H9 (cell line): ENCODE measurements around the gene KLHL22. TPM values are rescaled to one million over a fixed set of nuclear protein-coding genes. Genes with fewer than 3 reads are reported as not detected.

Experiments
- DNase-seq: peaks from one replicate; pipeline ENCODE4 v3.0.0-alpha.2; 2017
- H2AFZ ChIP-seq: one replicate; pipeline ENCODE4 v1.6.1; 2013; ENCODE audit warnings: mild to moderate bottlenecking, low read length, control low read depth, moderate library complexity
- H2AK5ac ChIP-seq: 2 replicates; pipeline ENCODE4 v1.6.1; 2013; ENCODE audit warnings: low read length, control low read depth, mixed read lengths; ENCODE audit not compliant: insufficient read length
- H2BK120ac ChIP-seq: one replicate; pipeline ENCODE4 v1.6.1; 2013; ENCODE audit warnings: low read depth, mild to moderate bottlenecking, low read length, control low read depth, inconsistent platforms; ENCODE audit not compliant: poor library complexity, severe bottlenecking
- H2BK12ac ChIP-seq: 2 replicates; pipeline ENCODE4 v1.6.1; 2013; ENCODE audit warnings: low read length, control low read depth, mixed read lengths, low read depth; ENCODE audit not compliant: insufficient read length
- H2BK15ac ChIP-seq: 2 replicates; pipeline ENCODE4 v1.6.1; 2013; ENCODE audit warnings: low read depth, low read length, control low read depth
- H2BK20ac ChIP-seq: one replicate; pipeline ENCODE4 v1.6.1; 2013; ENCODE audit warnings: low read depth, mild to moderate bottlenecking, low read length, control low read depth, inconsistent platforms; ENCODE audit not compliant: poor library complexity, severe bottlenecking
- H2BK5ac ChIP-seq: 2 replicates; pipeline ENCODE4 v1.6.1; 2013; ENCODE audit warnings: low read length, control low read depth, mixed read lengths; ENCODE audit not compliant: insufficient read length
- H3K14ac ChIP-seq: 2 replicates; pipeline ENCODE4 v1.6.1; 2013; ENCODE audit warnings: low read length, control low read depth; ENCODE audit not compliant: insufficient read depth
- H3K18ac ChIP-seq: 2 replicates; pipeline ENCODE4 v1.6.1; 2013; ENCODE audit warnings: low read depth, mild to moderate bottlenecking, mixed read lengths, low read length, control low read depth; ENCODE audit not compliant: insufficient read length
- H3K23ac ChIP-seq: 2 replicates; pipeline ENCODE4 v1.6.1; 2013; ENCODE audit warnings: low read length, control low read depth, mixed read lengths, low read depth; ENCODE audit not compliant: insufficient read length
- H3K23me2 ChIP-seq: 2 replicates; pipeline ENCODE4 v1.6.1; 2013; ENCODE audit warnings: low read depth, mild to moderate bottlenecking, mixed read lengths, low read length, control low read depth; ENCODE audit not compliant: insufficient read length, poor library complexity, severe bottlenecking
- H3K27ac ChIP-seq: 2 replicates; pipeline ENCODE4 v1.5.1; 2013; ENCODE audit warnings: low read length, control low read depth, mixed read lengths, low read depth; ENCODE audit not compliant: insufficient read length
- H3K27me3 ChIP-seq: 2 replicates; pipeline ENCODE4 v1.6.1; 2013; ENCODE audit warnings: low read length, control low read depth, inconsistent platforms; ENCODE audit not compliant: insufficient read depth
- H3K4ac ChIP-seq: 2 replicates; pipeline ENCODE4 v1.6.1; 2013; ENCODE audit warnings: low read depth, mild to moderate bottlenecking, control low read depth, inconsistent platforms, low read length, moderate library complexity
- H3K4me1 ChIP-seq: 2 replicates; pipeline ENCODE4 v1.6.1; 2013; ENCODE audit warnings: low read length, control low read depth, inconsistent platforms; ENCODE audit not compliant: insufficient read depth
- H3K4me2 ChIP-seq: 2 replicates; pipeline ENCODE4 v1.6.1; 2013; ENCODE audit warnings: low read length, control low read depth, mixed read lengths; ENCODE audit not compliant: insufficient read length, insufficient read depth
- H3K56ac ChIP-seq: 2 replicates; pipeline ENCODE4 v1.6.1; 2013; ENCODE audit warnings: low read depth, mild to moderate bottlenecking, mixed read lengths, low read length, control low read depth; ENCODE audit not compliant: insufficient read length
- H3K79me1 ChIP-seq: 2 replicates; pipeline ENCODE4 v1.6.1; 2013; ENCODE audit warnings: low read depth, mild to moderate bottlenecking, moderate library complexity, low read length, control low read depth, inconsistent platforms; ENCODE audit not compliant: insufficient read depth, poor library complexity, severe bottlenecking
- H3K79me2 ChIP-seq: 2 replicates; pipeline ENCODE4 v1.6.1; 2013; ENCODE audit warnings: low read length, control low read depth, inconsistent platforms; ENCODE audit not compliant: insufficient read depth
- H3K9ac ChIP-seq: 2 replicates; pipeline ENCODE4 v1.6.1; 2013; ENCODE audit warnings: low read length, control low read depth, mixed read lengths; ENCODE audit not compliant: insufficient read length; ENCODE audit errors: extremely low read depth
- H3K9me3 ChIP-seq: one replicate; pipeline ENCODE4 v1.6.1; 2013; ENCODE audit warnings: low read depth, low read length, inconsistent platforms; ENCODE audit not compliant: control insufficient read depth
- H3T11ph ChIP-seq: one replicate; pipeline ENCODE4 v1.6.1; 2013; ENCODE audit warnings: mild to moderate bottlenecking, low read length, control low read depth, inconsistent platforms
- H4K20me1 ChIP-seq: one replicate; pipeline ENCODE4 v1.6.1; 2013; ENCODE audit not compliant: control insufficient read depth, insufficient read length, insufficient read depth
- H4K5ac ChIP-seq: 2 replicates; pipeline ENCODE4 v1.6.1; 2013; ENCODE audit warnings: low read depth, mild to moderate bottlenecking, mixed read lengths, low read length, control low read depth; ENCODE audit not compliant: insufficient read length
- H4K8ac ChIP-seq: replicated peaks from 2 replicates; pipeline ENCODE4 v1.6.1; 2013; ENCODE audit warnings: low read length, control low read depth, mixed read lengths, low read depth; ENCODE audit not compliant: insufficient read length
- H4K91ac ChIP-seq: 2 replicates; pipeline ENCODE4 v1.6.1; 2013; ENCODE audit warnings: low read depth, mild to moderate bottlenecking, moderate library complexity, mixed read lengths, low read length, control low read depth; ENCODE audit not compliant: insufficient read length
- H3K27ac Mint-ChIP-seq, 3 experiments: 2 replicates in 2 of 3; 3 replicates in 1 of 3; pipeline ENCODE4 v1.8.0; 2020 to 2021; ENCODE audit warnings: mixed read lengths in 3 of 3, mild to moderate bottlenecking in 1 of 3, moderate library complexity in 1 of 3
- H3K27me3 Mint-ChIP-seq: 2 replicates; pipeline ENCODE4 v1.8.0; 2021; ENCODE audit warnings: low read depth, mild to moderate bottlenecking, moderate library complexity, mixed read lengths
- H3K36me3 Mint-ChIP-seq, 3 experiments: 2 replicates in 2 of 3; 3 replicates in 1 of 3; pipeline ENCODE4 v1.8.0; 2020 to 2021; ENCODE audit warnings: low read depth in 3 of 3, mixed read lengths in 3 of 3; ENCODE audit not compliant: insufficient read depth in 1 of 3
- H3K4me1 Mint-ChIP-seq, 2 experiments: 2 replicates each; pipeline ENCODE4 v1.8.0; 2020; ENCODE audit warnings: mixed read lengths in 2 of 2
- H3K4me3 Mint-ChIP-seq, 2 experiments: 2 replicates in 1 of 2; 3 replicates in 1 of 2; pipeline ENCODE4 v1.8.0; 2020 to 2021; ENCODE audit warnings: mild to moderate bottlenecking in 2 of 2, mixed read lengths in 2 of 2, moderate library complexity in 1 of 2
- H3K9me3 Mint-ChIP-seq, 2 experiments: 2 replicates in 1 of 2; 3 replicates in 1 of 2; pipeline ENCODE4 v1.8.0; 2020; ENCODE audit warnings: mild to moderate bottlenecking in 2 of 2, mixed read lengths in 2 of 2, moderate library complexity in 1 of 2
- WGBS: extraction: QIAGEN DNeasy Blood & Tissue Kit; methylation state at CpG from one replicate; pipeline ENCODE4 v1.1.7; 2013; ENCODE audit warnings: missing lambda C conversion rate, low lambda C conversion rate, mixed read lengths; ENCODE audit not compliant: insufficient read length; ENCODE audit errors: extremely low coverage; 5-methylcytosine and 5-hydroxymethylcytosine counted together
- total RNA-seq: library from RNA; stranded (reverse); gene quantifications from 2 replicates; pipeline ENCODE4 v1.2.1, GENCODE V29; 2021
- TF ChIP-seq, protein P1 (sequence below): fragments of 200-600 bp; sonication (generic); conservative IDR thresholded peaks from 3 replicates; pipeline ENCODE4 v1.8.0; 2021; ENCODE audit warnings: antibody characterized with exemption, mild to moderate bottlenecking

KLHL22 gene
- total RNA-seq, 1 experiment from 2014 or later = 11.9 TPM

DNA sequence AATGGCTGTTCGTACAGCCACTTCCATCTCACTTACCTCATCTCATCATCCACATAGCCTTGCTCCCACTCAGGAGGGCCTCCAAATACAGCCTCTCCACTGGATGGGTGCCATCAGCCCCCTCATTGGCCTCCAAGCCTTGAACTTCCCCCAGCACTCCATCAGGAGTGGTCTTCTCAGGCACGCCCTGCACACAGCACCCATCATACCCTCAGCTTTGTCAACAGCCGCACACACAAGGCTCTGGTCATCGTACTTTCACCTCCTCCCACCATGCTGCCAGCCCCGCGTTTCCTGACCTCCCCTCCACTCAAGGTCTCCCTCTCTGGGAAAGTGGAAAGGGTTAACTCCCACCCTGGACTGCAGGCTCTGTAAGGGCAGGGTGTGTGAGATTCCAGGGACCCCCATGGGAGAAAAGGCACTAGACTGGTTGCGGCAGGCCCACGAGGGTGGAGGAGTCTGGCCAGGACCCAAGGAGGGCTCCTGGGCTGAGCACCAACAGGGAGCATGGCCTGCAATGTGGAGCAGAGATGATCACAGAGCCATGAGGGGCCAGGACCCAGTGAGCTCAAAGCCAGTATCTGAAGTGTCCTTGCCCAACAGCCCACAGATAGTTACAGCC is 37.0 kb downstream of the KLHL22 start:
- Histone ChIP-seq H3K79me1 (no peaks in the 10 kb centered on the region), H2AK5ac (no peak overlapping the region), H3T11ph (no peak overlapping the region), H3K9ac (no peak overlapping the region), H3K56ac (no peak overlapping the region), H2BK20ac (no peak overlapping the region), H3K27me3 (no peaks in the 10 kb centered on the region), H4K8ac (no peak overlapping the region), H3K27ac (no peak overlapping the region), H4K91ac (no peak overlapping the region), H4K5ac (no peak overlapping the region), H2AFZ (no peak overlapping the region), H3K4me1 (peaks cover 2% of the 10 kb centered on the region; the same call in 1 of the 2 replicates), H2BK15ac (no peak overlapping the region), H3K14ac (no peak overlapping the region; the same call in 1 of the 2 replicates), H3K79me2 (no peaks in the 10 kb centered on the region), H2BK5ac (no peak overlapping the region), H4K20me1 (no peaks in the 10 kb centered on the region), H3K18ac (no peak overlapping the region), H2BK12ac (no peak overlapping the region), H3K9me3 (no peaks in the 10 kb centered on the region), H3K23me2 (no peaks in the 10 kb centered on the region), H2BK120ac (no peak overlapping the region), H3K23ac (no peak overlapping the region), H3K4me2 (no peak overlapping the region), H3K4ac (no peak overlapping the region)
- TF ChIP-seq, protein P1, sequence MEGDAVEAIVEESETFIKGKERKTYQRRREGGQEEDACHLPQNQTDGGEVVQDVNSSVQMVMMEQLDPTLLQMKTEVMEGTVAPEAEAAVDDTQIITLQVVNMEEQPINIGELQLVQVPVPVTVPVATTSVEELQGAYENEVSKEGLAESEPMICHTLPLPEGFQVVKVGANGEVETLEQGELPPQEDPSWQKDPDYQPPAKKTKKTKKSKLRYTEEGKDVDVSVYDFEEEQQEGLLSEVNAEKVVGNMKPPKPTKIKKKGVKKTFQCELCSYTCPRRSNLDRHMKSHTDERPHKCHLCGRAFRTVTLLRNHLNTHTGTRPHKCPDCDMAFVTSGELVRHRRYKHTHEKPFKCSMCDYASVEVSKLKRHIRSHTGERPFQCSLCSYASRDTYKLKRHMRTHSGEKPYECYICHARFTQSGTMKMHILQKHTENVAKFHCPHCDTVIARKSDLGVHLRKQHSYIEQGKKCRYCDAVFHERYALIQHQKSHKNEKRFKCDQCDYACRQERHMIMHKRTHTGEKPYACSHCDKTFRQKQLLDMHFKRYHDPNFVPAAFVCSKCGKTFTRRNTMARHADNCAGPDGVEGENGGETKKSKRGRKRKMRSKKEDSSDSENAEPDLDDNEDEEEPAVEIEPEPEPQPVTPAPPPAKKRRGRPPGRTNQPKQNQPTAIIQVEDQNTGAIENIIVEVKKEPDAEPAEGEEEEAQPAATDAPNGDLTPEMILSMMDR = no peak
- peaks cover 2 to 13% (median 4%) of the 10 kb centered on the region in 3 experiments; a peak in 5 of 7 replicates for H3K36me3 Mint-ChIP-seq
- peaks cover 21 to 23% of the 10 kb centered on the region in 2 experiments for H3K4me1 Mint-ChIP-seq
- DNase-seq = no peak
- no peaks in the 10 kb centered on the region for H3K27me3 Mint-ChIP-seq
- H3K27ac Mint-ChIP-seq = peak overlapping the region in 1 of 3 experiments; percentile 10; a peak in 1 of 7 replicates
- no peaks in the 10 kb centered on the region for H3K9me3 Mint-ChIP-seq
- no CpG with 5 or more reads among the region's 8 CpGs for WGBS
- H3K4me3 Mint-ChIP-seq = no peak overlapping the region
